ENCODE data around the gene B3GAT1.

B3GAT1 gene

DNA sequence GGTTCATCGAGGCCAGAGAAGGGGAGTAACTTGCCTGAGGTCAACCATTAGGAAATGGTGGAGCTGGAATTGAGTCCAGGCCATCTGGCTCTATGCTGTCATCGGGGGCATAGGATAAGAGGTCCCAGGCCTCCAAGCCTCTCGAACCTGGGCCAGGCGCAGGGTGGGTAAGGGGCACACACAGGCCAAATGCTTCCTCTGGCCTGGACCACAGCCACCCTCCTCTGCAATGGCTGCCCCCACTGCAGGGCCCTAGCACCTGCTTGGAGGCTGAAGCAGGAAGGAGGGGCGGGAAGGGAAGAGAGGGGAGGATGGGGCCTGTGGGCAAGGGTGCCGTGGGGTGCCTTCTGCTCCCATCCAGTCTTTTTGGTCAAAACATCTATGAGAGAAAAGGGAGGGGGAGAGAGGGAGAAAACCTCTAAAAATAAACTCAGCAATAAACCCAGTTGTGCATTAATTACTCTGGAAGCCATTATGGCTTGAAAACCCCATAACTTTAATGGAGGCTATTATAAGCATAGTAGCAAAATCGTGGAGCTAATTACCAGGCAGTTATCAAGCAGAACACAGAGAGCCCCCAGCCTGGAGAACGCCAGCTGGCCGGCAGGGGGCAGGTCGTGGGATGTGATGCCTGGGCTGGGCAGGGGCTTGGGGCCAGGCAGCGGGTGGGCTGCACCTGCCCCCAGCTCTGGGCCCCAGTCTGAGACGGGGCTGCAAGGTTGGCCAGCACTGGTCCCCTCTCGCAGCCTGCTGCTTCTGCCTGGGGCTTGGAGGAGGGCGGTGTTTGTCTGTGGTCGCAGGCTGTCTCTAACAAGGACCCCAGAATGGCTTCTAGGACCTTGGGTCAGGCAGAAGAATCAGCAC lies 21.1 kb downstream of the B3GAT1 start:
- no peak for DNase-seq (ENCODE audit: low read depth, low spot score)

DNA sequence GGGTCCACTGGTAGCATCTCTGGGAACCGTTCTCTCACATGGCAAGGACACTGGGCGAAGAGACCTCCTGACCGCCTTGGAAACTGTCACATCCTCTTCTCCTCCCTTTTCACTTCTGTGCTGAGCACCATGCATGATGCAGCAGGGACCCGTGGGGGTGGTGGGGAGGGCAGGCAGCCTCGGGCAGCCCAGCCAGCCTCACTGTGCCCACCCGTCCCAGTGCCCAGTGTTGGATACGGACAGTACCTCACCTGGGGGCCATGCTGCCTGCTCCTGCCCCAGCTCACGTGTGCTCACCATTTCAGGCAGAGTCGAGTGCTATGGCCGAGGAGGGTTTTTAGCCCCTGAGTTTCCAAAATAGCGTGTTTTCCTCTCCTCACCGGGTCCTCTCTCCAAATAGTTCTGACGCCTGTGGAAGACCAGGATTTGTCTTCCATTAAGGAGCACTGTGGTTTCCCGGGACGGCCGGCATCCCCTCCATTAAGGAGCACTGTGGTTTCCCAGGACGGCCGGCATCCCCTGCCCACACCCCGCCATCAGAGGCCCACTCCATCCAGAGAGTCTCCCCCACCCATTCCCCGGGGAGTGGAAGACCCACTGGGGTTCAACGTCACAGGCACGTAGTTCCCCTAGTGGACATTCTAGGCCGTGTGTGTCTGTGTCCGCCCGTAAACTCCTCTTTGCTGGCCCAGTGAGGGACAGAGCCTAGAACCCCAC lies 22.4 kb downstream of the B3GAT1 start:
- DNase-seq (ENCODE audit: low read depth, low spot score): no peak

DNA sequence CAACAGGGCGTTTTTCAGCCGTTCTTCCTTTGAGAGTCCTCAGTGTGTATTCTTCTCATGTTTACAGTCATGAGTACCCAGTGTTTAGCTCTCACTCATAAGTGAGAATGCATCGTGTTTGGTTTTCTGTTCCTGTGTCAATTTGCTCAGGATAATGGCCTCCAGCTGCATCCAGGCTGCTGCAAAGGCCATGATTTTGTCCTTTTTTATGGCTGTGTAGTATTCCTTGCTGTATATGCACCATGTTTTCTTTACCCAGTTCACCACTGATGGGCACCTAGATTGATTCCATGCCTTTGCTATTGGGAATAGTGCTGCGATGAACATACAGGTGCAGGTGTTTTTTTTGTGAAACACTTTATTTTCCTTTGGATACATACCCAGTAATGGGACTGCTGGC lies 23.5 kb downstream of the B3GAT1 start:
- DNase-seq (ENCODE audit: low read depth, low spot score): no peak

DNA sequence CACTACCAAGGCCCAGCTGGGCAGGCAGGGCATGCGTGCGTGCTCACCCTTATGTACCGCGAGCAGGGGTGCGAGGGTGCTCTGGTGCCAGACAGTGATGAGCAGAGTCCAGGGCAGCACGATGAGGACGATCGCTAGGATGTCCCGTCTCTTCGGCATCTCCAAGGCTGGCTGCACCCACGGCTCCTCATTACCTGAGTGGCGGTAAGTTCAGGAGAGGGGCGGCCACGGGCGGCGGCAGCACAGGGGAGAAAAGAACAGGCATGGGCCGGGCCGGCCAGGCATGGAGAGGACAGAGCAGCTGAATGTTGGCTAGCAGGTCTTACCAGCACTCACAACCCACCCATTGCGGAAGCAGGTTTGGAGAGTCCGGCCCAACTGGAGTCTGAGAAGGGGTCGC lies 24.5 kb downstream of the B3GAT1 start:
- no peak for DNase-seq (ENCODE audit: low read depth, low spot score)

DNA sequence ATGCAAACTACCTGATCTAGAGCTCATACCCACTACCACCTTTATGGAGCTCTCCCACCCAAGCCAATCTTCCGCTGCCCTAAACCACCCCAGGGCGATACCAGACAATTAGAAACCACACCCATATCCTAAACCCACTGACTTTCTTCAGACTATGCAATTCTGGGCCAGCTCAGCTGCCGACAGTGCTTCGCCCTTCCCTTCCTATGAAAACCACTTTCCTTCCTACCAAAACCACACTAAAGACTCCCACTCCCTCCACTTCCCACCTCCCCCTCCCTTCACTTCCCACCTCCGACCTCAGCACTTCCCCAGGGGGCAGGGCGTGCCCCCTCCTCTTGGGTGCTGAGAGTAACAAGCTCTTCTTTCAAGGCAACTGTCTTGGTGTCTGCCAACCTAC lies 25.1 kb downstream of the B3GAT1 start:
- no peak for DNase-seq (ENCODE audit: low read depth, low spot score)

DNA sequence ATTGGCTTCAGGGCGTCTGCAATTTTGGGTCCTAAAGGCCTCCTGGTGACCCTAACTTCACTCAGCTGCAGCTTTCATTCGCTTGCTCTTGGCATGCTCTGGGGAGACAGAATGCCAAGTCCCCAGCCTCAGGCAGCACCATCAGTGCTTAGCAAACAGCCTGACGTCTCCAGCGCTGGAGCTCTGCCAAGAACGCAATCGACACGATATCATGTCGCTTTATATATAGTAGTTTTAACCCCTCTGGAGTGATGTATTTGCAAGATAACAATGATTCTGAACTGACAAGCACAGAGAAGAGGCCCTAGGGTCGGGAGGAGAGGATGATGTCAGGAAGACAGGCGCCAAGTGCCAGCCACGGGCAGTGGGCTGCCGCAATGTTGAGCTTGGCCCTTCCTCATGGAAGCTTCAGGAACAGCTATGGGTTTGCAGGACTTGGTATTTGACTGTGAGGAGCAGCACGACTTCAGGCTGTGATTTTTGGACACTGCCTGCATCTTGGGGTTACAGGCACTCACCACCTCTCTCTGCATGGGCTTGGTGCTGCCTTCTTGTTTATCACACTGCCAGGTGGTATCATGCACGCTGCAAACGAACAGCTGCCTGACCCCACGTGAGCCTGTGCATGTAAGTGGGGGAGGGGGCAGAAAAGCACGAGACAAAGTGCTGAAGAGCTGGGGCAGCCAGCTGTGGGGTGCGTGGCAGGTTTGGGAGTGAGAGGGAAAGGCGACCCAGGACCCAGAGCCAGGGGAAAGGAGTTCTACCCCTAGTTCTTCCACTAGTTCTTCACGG lies 26.1 kb downstream of the B3GAT1 start:
- DNase-seq (ENCODE audit: low read depth, low spot score): no peak

DNA sequence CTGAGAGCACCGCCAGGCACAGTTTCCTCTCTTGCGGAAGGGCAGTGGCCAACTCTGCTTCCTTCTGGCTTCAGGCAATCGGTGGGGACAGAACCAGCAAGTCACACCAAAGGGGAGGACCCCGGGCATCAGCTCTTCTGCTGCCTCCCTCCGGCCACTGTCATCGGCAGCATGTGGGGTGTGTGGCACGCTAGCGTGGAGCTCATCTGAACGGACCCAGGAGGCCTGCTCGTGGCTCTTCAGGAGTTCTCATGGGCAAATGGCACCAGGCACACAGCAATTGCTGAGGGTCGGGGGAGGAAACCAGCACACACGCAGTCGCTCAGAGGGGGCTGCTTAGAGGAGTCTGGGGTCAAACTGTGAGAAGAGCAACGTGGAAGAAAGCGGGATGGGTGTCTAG lies 26.9 kb downstream of the B3GAT1 start:
- DNase-seq (ENCODE audit: low read depth, low spot score): no peak

DNA sequence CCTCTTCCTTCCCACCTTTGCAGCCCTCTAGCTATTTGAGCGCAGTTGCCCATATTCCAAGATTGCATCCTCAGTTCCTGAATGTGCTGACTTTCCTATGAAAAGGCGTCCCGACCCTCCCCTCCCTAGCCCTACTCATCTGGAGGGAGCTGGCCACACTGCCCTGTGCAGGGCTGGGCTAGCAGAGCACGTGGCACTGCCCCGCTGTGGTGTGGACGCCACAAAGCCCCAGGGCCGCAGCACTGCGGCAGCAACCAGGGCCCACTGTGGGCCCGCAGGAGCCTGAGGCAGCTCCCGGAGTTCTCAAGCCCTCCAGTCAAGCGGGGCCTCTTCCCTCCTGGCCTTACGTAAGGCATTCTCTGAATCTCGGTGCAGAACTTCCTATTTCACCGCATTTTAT lies 27.6 kb downstream of the B3GAT1 start:
- no peak for DNase-seq (ENCODE audit: low read depth, low spot score)

DNA sequence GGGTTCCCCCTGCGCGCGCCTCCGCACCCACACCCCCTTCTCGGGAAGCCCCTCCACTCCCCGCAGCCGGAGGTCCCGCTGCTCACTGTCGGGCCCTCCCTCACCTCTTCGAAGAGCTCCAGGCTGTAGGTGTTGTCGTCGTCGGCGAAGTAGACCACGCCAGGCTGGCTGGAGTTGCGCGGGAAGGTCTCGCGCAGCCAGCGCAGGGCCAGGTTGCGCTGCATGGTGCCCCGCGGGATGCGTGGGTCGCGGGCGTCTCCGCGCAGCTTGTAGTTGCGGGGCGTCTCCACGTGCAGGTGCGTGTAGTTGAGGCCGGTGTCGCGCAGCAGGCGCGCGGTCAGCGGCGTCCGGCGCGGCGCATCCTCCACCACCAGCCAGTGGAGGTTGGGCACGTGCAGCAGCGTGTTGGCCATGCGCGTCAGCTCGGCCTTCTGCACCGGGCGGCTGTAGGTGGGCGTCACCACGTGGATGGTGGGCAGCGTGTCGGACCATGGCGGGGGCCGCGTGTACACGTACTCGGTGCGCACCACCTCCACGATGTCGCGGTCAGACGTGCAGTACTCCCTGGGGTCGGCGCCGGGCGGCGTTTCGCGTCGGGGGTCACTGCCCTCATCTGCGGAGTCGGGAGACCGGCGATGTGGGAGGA lies 28.3 kb downstream of the B3GAT1 start:
- no peak for DNase-seq (ENCODE audit: low read depth, low spot score)

DNA sequence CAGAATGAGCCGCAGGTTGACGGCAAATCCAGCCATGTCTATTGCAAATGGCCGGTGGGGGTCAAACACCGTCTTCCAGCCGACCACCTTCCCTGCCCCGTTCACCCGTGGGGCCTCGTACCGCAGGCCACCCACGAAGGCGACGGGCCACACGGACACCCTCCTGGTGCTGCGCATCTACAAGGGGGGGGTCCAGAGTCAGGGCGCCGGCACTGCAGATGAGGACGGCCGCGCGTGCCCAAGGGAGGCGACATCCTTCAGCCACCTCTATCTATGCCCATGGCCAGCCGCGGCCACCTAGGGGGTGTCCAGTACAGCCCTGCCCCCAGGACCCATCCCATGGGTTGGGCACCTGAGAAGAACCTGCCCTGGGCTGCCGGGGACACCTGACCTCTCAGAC lies 29.2 kb downstream of the B3GAT1 start:
- no peak for DNase-seq (ENCODE audit: low read depth, low spot score)

DNA sequence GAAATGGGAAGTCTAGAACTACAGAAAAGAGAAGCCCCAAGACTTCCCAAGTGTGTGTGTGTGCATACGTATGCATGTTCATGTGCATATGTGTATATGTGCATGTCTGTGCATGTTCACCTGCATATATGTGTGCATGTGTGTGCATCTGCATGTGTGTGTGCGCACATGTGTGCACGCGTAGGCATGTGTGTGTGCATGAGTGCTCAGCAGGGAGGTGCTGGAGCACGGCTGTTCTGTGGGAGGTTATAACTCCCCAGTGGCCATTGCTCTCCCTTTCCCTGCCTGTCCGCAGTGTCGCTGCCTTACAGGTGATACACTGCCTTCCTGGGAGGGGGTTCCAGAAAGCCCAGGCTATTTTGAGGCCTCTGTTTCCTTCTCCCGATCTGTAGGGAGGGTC lies 29.8 kb downstream of the B3GAT1 start:
- DNase-seq (ENCODE audit: low read depth, low spot score): no peak

DNA sequence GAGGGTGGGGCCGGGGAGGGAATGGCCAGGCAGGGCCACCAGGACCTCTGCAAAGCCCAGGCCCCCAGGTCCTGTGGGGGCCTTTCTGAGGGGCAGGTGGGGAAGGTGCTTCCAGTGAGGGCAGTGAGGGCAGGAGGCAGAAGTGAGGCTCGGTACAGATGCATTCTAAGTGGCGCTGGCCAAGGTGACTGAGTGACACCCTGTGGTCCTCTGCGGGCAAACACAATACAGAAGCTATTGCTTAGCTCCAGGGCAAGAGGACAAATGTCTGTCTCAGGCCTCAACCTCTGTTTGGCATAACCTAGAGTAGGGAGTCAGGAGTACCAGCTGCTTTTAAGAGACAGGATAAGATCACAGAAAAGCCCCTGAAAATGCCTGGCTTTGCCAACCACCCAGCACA lies 31.3 kb downstream of the B3GAT1 start:
- no peak for DNase-seq (ENCODE audit: low read depth, low spot score)

DNA sequence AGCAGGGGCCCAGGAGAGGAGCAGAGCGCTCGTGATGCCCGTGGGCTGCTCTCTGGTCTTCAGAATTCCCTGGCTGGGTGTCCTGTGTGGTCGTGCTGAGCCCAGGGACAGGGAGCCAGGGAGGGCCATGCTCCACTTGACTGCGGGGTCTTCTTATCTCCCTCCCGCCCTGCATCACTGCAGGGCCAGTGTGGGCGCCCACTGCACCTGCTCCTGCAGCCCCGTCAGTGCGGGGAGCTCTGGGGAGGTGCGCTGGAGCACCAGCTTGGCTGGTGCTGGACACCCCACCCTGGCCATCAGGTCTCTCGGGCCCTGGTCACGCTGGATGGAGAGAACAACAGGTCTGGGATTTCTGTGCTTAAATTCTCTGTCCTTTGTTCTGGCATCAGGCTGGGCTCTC lies 31.8 kb downstream of the B3GAT1 start:
- no peak for DNase-seq (ENCODE audit: low read depth, low spot score)

DNA sequence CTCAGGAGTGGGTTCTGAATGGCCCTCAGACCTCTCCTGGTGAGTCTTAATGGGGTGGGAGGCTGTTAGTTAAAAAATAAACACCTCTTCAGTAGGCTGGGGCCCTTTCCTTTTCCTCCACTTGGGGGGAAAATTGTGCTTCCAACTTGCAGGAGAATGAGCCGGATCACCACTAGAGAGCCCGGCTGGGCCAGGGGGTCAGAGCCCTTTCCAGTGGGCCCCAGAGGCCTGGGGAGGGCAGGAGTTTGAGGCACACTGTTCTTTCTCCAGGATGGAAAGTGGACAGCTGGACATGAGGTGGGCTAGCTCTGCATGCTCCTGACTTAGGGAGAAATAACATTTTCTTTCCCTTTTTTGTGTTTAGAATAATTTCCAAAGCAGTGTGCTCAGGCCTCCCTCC lies 32.8 kb downstream of the B3GAT1 start:
- DNase-seq (ENCODE audit: low read depth, low spot score): no peak

DNA sequence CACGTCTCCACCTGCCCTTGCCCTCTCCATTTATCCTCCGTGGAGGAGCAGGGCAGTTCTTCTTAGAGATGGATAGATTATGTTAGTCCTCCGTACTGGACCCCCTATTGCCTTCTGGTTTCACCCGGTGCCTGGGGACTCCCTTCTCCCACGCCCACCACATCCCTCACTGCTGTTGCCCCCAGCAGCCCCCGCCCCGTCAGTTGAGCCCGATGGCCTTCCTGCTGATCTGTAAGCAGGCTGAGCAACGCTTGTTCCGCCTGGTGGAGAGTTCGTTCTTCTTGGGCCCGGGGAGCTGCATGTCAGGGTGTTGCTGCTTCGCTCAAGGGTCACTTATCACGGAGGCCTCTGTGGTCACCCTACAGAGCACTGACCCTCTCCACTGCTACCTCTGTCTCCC lies 34.2 kb downstream of the B3GAT1 start:
- no peak for DNase-seq (ENCODE audit: low read depth, low spot score)

DNA sequence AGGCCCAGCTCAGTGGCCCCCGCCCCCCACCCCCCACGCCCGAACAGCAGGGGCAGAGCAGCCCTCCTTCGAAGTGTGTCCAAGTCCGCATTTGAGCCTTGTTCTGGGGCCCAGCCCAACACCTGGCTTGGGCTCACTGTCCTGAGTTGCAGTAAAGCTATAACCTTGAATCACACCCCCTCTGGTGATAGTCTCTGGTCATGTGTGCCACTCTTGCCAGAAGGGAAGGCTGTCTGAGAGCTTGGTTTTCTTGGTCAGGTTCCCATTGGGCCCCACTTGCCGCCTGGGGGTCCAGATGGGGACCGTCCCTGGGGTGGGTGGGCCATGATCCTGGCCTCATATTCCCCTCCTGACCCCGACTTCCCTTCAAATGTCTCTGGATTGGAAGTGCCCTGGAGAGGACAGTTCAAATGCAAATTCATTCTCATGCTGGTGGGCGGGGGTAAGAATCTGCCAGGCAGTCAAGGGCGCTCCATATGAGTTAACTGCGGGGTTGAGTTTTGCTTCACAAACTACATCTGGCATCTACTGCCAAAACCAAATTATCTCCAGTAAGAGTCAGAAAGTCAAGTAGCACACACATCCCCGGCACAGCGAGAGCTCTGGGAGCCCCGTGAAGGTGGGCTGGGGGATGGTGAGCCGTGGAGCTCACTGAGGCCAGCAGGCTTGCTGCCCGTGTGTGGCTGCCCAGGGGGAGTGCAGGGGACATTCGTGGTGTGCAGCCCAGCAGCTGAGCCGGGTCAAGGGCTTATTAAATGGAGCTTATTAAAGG lies 35.7 kb downstream of the B3GAT1 start:
- DNase-seq (ENCODE audit: low read depth, low spot score): no peak

DNA sequence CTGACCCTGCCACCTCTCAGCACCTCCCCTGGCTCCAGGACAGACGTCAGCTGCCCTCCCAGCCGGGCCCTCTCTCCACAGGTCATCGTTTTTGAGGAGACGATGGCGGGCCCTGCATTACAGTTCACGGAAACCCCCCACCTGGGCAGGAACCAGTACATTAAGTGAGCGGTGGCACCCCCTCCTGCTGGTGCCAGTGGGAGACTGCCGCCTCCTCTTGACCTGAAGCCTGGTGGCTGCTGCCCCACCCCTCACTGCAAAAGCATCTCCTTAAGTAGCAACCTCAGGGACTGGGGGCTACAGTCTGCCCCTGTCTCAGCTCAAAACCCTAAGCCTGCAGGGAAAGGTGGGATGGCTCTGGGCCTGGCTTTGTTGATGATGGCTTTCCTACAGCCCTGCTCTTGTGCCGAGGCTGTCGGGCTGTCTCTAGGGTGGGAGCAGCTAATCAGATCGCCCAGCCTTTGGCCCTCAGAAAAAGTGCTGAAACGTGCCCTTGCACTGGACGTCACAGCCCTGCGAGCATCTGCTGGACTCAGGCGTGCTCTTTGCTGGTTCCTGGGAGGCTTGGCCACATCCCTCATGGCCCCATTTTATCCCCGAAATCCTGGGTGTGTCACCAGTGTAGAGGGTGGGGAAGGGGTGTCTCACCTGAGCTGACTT lies 37.0 kb downstream of the B3GAT1 start:
- no peak for DNase-seq (ENCODE audit: low read depth, low spot score)

DNA sequence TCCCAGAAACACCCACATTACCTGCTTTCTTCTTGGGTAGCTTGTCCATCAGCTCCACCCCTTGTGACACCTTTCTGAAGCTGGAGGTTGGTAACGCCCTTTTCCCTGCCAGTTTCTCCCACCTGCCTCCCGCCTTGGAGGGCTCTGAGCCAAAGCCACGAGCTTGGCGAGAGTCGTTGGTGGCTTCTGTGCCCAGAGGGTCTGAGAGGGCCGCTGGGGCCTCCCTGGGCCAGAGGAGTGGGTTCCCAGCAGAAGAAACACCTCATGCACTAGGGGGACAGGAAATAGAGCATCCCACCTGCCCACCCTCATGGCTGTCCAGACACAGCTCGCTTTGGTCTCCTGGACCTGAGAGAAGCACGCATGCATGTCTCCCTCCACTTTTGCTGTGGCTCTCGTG lies 37.9 kb downstream of the B3GAT1 start:
- no peak for DNase-seq (ENCODE audit: low read depth, low spot score)

DNA sequence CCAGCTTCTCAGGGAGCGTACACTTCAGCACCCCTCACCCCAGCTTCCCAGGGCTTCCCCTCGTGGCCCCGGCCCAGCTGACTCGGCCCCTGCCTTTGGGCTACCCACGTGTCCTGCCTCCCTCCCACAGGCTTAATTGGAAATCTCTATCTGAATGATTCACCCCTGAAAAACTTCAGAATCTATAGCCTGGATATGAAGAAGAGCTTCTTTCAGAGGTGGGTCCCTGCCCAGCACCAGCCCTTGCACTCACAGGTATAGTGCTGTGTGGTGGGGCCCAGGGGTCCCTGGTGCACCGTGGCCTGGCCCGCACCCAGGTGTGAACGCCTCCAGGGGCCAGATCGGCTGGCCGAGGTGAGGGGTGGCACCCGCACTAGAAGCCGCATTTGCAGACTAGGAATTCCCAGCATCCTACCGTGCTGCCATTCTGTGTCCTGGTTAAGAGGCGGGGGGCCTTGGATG lies 38.4 kb downstream of the B3GAT1 start:
- no peak for DNase-seq (ENCODE audit: low read depth, low spot score)

DNA sequence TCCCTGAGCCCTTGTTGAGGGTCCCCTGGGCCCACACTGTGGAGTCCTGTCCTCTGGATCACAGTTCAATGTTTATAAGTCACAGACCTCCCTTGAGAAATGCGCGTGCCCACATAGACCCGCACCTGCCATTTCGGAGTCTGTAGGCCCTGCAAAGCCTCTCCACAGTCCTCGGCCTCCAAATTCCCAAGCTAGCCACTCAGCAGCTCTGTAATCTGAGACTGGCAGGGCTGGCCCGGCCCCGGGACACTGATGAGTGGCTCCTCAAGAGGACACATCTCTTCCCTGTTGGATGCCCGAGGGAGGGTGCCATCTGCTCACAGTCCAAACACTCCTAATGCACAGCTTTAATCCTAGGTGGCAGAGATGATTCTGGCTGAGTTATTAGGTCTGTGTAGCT lies 39.1 kb downstream of the B3GAT1 start:
- no peak for DNase-seq (ENCODE audit: low read depth, low spot score)

DNA sequence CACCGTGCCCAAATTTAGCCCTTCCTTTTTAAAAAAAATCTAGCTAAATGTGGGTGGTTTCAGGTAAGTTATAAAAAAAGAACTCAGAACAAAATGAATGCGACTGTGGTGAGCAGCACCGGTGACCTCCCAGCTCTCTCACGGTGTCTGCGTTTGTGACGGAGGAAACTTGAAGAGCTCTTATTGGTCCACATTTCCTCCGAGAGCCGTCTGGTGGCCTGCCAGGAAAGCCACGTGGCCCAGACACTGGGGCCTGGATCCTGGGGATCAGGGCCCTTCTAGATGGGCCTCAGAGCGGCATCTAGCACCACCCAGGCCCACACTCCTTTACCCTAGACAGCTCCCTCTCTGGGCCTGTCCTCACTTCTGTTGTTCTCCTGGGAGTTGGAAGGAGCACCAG lies 39.5 kb downstream of the B3GAT1 start:
- DNase-seq (ENCODE audit: low read depth, low spot score): no peak

Measured in brain pericyte (primary cell).